ENCODE results near the gene ARFGAP2. TPM values are rescaled to one million over a fixed set of nuclear protein-coding genes. Genes with fewer than 3 reads are reported as not detected.
"Not testable (repeated sequence)": the region's sequence is repeated elsewhere in the genome, so short reads cannot be mapped to it uniquely, and the experiment has no call there.

Gene ARFGAP2
- total RNA-seq, 1 donor from 2014 or later, result 105 TPM

DNA sequence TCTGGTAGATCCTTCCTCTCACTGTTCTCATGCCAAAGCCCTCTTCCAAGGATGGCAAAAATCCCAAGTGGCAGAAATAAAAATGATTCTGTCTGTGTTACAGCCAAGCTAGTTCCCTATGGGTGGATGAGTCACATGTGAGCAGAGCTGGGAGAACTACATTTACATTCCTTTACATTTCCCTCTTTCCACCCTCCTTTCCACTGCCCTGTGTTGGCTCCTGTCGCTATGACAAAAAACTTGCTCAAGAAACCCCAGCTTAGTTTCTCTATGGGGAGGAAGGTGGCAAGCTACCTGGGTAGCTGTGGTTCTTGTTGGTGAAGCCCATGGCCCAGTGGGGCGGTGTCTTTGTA, 27.9 kb upstream of the ARFGAP2 start:
- Mint-ChIP-seq H3K27me3 (ENCODE audit: low read depth) (no peaks in the 10 kb centered on the region), H3K9me3 (no peaks in the 10 kb centered on the region), H3K36me3 (no peaks in the 10 kb centered on the region), H3K27ac (no peak overlapping the region), H3K4me1 (peaks cover 7% of the 10 kb centered on the region), H3K4me3 (no peak overlapping the region)
- TF ChIP-seq, protein P1, sequence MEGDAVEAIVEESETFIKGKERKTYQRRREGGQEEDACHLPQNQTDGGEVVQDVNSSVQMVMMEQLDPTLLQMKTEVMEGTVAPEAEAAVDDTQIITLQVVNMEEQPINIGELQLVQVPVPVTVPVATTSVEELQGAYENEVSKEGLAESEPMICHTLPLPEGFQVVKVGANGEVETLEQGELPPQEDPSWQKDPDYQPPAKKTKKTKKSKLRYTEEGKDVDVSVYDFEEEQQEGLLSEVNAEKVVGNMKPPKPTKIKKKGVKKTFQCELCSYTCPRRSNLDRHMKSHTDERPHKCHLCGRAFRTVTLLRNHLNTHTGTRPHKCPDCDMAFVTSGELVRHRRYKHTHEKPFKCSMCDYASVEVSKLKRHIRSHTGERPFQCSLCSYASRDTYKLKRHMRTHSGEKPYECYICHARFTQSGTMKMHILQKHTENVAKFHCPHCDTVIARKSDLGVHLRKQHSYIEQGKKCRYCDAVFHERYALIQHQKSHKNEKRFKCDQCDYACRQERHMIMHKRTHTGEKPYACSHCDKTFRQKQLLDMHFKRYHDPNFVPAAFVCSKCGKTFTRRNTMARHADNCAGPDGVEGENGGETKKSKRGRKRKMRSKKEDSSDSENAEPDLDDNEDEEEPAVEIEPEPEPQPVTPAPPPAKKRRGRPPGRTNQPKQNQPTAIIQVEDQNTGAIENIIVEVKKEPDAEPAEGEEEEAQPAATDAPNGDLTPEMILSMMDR (IDR thresholded peaks at IDR 0.05; ENCODE audit: unreplicated experiment), result no peak
- DNase-seq (ENCODE audit: low spot score in 2 of 2, unreplicated experiment in 2 of 2), result no peak

DNA sequence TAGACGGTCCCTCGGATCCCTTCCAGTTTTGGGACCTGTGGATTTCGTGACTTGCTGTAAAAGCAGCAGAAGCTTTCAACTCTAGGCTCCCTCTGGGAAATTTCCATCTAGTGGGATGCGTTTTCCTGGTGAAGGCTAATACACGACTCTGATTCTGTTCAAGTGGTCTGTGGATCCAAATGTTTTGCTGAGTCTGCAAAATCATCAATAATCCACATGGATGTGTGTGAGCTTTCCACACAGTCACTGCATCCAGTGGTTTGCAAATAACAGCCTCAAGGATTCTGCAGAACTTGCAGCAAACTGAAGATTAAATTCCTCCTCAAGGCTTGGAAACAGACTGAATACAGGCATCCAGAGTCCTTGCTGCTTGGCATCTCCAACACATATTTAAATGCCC, 25.9 kb upstream of the ARFGAP2 start:
- TF ChIP-seq, protein P1 (IDR thresholded peaks at IDR 0.05; ENCODE audit: unreplicated experiment), result no peak
- Mint-ChIP-seq H3K27ac (no peak overlapping the region), H3K9me3 (no peaks in the 10 kb centered on the region), H3K4me1 (peaks cover 7% of the 10 kb centered on the region), H3K27me3 (ENCODE audit: low read depth) (no peaks in the 10 kb centered on the region), H3K36me3 (no peaks in the 10 kb centered on the region), H3K4me3 (no peak overlapping the region)
- no peak for DNase-seq (ENCODE audit: low spot score in 2 of 2, unreplicated experiment in 2 of 2)

DNA sequence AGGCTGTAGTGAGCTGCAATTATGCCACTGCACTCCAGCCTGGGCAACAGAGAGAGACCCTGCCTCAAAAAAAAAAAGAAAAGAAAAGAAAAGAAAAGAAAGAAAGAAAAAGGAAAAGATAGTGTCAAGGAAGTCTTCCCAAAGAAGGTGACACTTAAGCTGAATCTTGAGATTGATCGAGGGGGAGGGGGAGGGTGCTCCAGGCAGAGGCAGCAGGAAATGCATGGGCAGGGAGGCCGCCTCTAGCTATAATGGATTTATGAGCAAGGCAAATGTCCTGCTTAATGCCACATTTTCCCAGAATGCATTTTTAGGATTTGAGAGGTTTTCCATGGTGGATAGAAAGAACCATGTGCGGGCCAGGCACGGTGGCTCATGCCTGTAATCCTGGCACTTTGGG, 24.3 kb upstream of the ARFGAP2 start:
- Mint-ChIP-seq H3K27ac (no peak overlapping the region), H3K36me3 (no peaks in the 10 kb centered on the region), H3K9me3 (no peaks in the 10 kb centered on the region), H3K4me3 (no peak overlapping the region), H3K4me1 (peaks cover 7% of the 10 kb centered on the region), H3K27me3 (ENCODE audit: low read depth) (no peaks in the 10 kb centered on the region)
- TF ChIP-seq, protein P1 (IDR thresholded peaks at IDR 0.05; ENCODE audit: unreplicated experiment), result no peak
- no peak for DNase-seq (ENCODE audit: low spot score in 2 of 2, unreplicated experiment in 2 of 2)

DNA sequence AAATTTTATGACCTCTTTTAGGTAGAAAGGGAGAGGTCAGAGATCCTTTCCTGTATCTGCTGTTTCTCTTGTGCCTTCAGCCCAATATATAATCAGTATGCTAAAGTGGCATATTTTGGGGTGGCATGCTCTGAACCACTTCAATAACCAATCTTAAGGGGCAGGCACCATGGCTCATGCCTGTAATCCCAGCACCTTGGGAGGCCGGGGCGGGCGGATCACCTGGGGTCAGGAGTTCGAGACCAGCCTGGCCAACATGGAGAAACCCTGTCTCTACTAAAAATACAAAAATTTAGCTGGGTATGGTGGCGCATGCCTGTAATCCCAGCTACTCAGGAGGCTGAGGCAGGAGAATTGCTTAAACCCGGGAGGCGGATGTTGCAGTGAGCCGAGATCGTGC, 21.5 kb upstream of the ARFGAP2 start:
- not testable (repeated sequence) for H3K27me3 Mint-ChIP-seq (ENCODE audit: low read depth); H3K4me3 Mint-ChIP-seq; H3K36me3 Mint-ChIP-seq; H3K27ac Mint-ChIP-seq; H3K9me3 Mint-ChIP-seq; DNase-seq (ENCODE audit: low spot score in 2 of 2, unreplicated experiment in 2 of 2)
- peaks cover 15% of the 10 kb centered on the region for H3K4me1 Mint-ChIP-seq

DNA sequence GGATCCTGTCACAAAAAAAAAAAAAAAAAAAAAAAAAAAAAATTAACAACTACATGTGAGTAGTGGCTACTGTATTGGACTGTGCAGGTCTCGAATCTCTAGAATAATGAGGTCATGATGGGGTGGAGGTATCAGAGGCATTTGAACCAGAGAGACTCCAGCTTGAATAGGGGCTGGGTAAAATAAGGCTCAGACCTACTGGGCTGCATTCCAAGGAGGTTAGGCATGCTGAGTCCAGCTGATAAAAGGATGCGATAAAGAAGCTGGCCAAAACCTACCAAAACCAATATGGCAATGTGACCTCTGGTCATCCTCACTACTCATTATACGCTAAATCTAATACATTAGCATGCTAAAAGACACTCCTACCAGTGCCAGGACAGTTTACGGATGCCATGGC, 15.4 kb upstream of the ARFGAP2 start:
- no peaks in the 10 kb centered on the region for H3K27me3 Mint-ChIP-seq (ENCODE audit: low read depth)
- no peak overlapping the region for H3K27ac Mint-ChIP-seq
- H3K4me1 Mint-ChIP-seq, result peaks cover 40% of the 10 kb centered on the region
- no peaks in the 10 kb centered on the region for H3K9me3 Mint-ChIP-seq
- H3K36me3 Mint-ChIP-seq, result no peaks in the 10 kb centered on the region
- H3K4me3 Mint-ChIP-seq, result no peak overlapping the region
- no peak for DNase-seq (ENCODE audit: low spot score in 2 of 2, unreplicated experiment in 2 of 2)
- TF ChIP-seq, protein P1 (IDR thresholded peaks at IDR 0.05; ENCODE audit: unreplicated experiment), result no peak

DNA sequence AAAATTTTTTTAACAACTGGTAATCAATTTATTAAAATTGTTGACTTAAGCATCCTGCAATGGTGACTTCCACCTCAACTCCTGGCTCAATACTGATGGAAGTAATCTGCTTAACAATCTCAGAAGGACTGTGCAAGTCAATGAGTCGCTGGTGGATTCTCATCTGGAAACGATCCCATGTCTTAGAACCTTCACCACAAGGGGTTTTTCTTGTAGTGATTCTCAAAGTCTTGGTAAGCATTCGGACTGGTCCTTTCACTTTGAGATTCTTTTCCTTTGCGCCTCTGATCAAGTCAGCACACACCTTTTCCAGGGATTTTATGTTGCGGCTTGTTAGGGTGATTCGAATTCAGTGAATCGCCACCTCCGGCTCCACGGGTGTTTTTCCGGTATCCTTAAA, 14.5 kb upstream of the ARFGAP2 start:
- not testable (repeated sequence) for H3K27ac Mint-ChIP-seq; DNase-seq (ENCODE audit: low spot score in 2 of 2, unreplicated experiment in 2 of 2); H3K36me3 Mint-ChIP-seq; H3K27me3 Mint-ChIP-seq (ENCODE audit: low read depth); H3K9me3 Mint-ChIP-seq; H3K4me3 Mint-ChIP-seq
- H3K4me1 Mint-ChIP-seq, result peaks cover 45% of the 10 kb centered on the region

DNA sequence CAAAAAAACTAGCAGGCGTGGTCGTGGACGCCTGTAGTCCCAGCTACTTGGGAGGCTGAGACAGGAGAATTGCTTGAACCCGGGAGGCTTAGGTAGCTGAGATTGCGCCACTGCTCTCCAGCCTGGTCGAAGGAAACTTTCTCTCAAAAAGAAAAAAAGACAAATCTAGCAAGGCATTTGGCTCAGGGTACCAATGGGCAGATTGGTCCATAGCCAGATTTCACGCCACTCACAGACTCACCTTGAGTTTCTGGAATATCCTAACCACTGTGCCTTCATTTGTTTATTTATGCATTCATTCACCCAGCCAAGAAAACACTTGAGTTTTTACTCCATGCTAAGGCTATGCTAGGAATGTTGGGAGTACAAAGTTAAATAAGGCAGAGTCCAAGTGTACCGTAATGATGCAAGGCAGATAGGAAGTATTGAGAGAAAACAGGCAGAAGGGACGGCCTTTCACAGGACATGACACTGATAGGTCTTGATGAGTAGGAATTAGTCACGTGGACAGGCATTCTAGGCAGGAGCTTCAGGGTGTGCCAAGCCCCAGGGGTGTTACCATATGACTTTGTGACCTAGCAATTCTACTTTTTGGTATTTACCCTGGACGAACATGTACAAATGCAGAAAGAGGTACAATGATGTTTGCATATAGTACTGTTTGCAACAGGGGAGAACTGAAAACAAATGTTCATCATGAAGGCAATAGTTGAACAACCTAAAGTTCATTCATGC, 12.6 kb upstream of the ARFGAP2 start:
- Mint-ChIP-seq H3K27ac (peak overlapping the region; percentile 40), H3K4me3 (no peak overlapping the region)

More for the DNA sequence above, 12.6 kb upstream of the ARFGAP2 start:
- TF ChIP-seq, protein P1 (IDR thresholded peaks at IDR 0.05; ENCODE audit: unreplicated experiment), result no peak
- DNase-seq (ENCODE audit: low spot score in 2 of 2, unreplicated experiment in 2 of 2), result no peak
- Mint-ChIP-seq H3K4me1 (peaks cover 46% of the 10 kb centered on the region), H3K27me3 (ENCODE audit: low read depth) (no peaks in the 10 kb centered on the region), H3K36me3 (no peaks in the 10 kb centered on the region), H3K9me3 (no peaks in the 10 kb centered on the region)
